Rectal smooth muscle tissue (tissue), 1 donor: ENCODE results near the gene MKLN1.

Source experiments
- H3K27ac ChIP-seq: one replicate; pipeline ENCODE4 v1.7.0; 2013; ENCODE audit warnings: low read depth, low read length, inconsistent platforms
- H3K27me3 ChIP-seq: one replicate; pipeline ENCODE4 v1.7.0; 2013; ENCODE audit warnings: low read length; ENCODE audit not compliant: control insufficient read depth, insufficient read depth
- H3K36me3 ChIP-seq: one replicate; pipeline ENCODE4 v1.7.0; 2013; ENCODE audit warnings: low read length; ENCODE audit not compliant: control insufficient read depth, insufficient read depth
- H3K4me1 ChIP-seq: one replicate; pipeline ENCODE4 v1.7.0; 2013; ENCODE audit warnings: low read length; ENCODE audit not compliant: control insufficient read depth, insufficient read depth
- H3K4me3 ChIP-seq: one replicate; pipeline ENCODE4 v1.7.0; 2013; ENCODE audit warnings: low read length
- H3K9ac ChIP-seq: one replicate; pipeline ENCODE4 v1.7.0; 2013; ENCODE audit warnings: low read length

The MKLN1 gene

GRCh38 chr7:131431289-131431688 is 103.6 kb downstream of the MKLN1 start:
- no peak overlapping the region for H3K9ac ChIP-seq
- H3K4me1 ChIP-seq: no peaks in the 10 kb centered on the region
- no peaks in the 10 kb centered on the region for H3K27me3 ChIP-seq
- peaks cover 4% of the 10 kb centered on the region for H3K36me3 ChIP-seq
- no peak overlapping the region for H3K27ac ChIP-seq
- no peak overlapping the region for H3K4me3 ChIP-seq

GRCh38 chr7:131431756-131432155 is 104.1 kb downstream of the MKLN1 start:
- no peak overlapping the region for H3K27ac ChIP-seq
- no peaks in the 10 kb centered on the region for H3K4me1 ChIP-seq
- H3K27me3 ChIP-seq: no peaks in the 10 kb centered on the region
- no peak overlapping the region for H3K9ac ChIP-seq
- H3K4me3 ChIP-seq: no peak overlapping the region
- H3K36me3 ChIP-seq: peaks cover 4% of the 10 kb centered on the region

- Histone ChIP-seq H3K27ac (no peak overlapping the region), H3K4me1 (no peaks in the 10 kb centered on the region), H3K9ac (no peak overlapping the region), H3K36me3 (peaks cover 7% of the 10 kb centered on the region), H3K4me3 (no peak overlapping the region), H3K27me3 (no peaks in the 10 kb centered on the region)
Measured at GRCh38 chr7:131436384-131436783, 108.7 kb downstream of the MKLN1 start.

- Histone ChIP-seq H3K36me3 (peaks cover 7% of the 10 kb centered on the region), H3K4me3 (no peak overlapping the region), H3K4me1 (no peaks in the 10 kb centered on the region), H3K9ac (no peak overlapping the region), H3K27me3 (no peaks in the 10 kb centered on the region), H3K27ac (no peak overlapping the region)
Measured at GRCh38 chr7:131438969-131439368, 111.3 kb downstream of the MKLN1 start.

GRCh38 chr7:131443496-131443895 is 115.8 kb downstream of the MKLN1 start:
- no peak overlapping the region for H3K27ac ChIP-seq
- H3K4me3 ChIP-seq: no peak overlapping the region
- H3K36me3 ChIP-seq: peaks cover 3% of the 10 kb centered on the region
- H3K9ac ChIP-seq: no peak overlapping the region
- H3K4me1 ChIP-seq: no peaks in the 10 kb centered on the region
- no peaks in the 10 kb centered on the region for H3K27me3 ChIP-seq

- Histone ChIP-seq H3K27ac (no peak overlapping the region), H3K9ac (no peak overlapping the region), H3K4me3 (no peak overlapping the region), H3K27me3 (no peaks in the 10 kb centered on the region), H3K4me1 (no peaks in the 10 kb centered on the region), H3K36me3 (no peaks in the 10 kb centered on the region)
Measured at GRCh38 chr7:131444683-131445082, 117.0 kb downstream of the MKLN1 start.

GRCh38 chr7:131449373-131449902 is 121.8 kb downstream of the MKLN1 start:
- Histone ChIP-seq H3K4me1 (no peaks in the 10 kb centered on the region), H3K27ac (no peak overlapping the region), H3K9ac (no peak overlapping the region), H3K27me3 (no peaks in the 10 kb centered on the region), H3K36me3 (no peaks in the 10 kb centered on the region), H3K4me3 (no peak overlapping the region)

GRCh38 chr7:131454498-131454897 is 126.8 kb downstream of the MKLN1 start:
- no peaks in the 10 kb centered on the region for H3K36me3 ChIP-seq
- no peak overlapping the region for H3K27ac ChIP-seq

GRCh38 chr7:131455001-131455400 is 127.3 kb downstream of the MKLN1 start:
- Histone ChIP-seq H3K27me3 (no peaks in the 10 kb centered on the region), H3K27ac (no peak overlapping the region), H3K9ac (no peak overlapping the region), H3K4me1 (no peaks in the 10 kb centered on the region), H3K4me3 (no peak overlapping the region), H3K36me3 (no peaks in the 10 kb centered on the region)

More at GRCh38 chr7:131454498-131454897, 126.8 kb downstream of the MKLN1 start:
- no peak overlapping the region for H3K9ac ChIP-seq
- no peaks in the 10 kb centered on the region for H3K4me1 ChIP-seq
- H3K4me3 ChIP-seq: no peak overlapping the region
- H3K27me3 ChIP-seq: no peaks in the 10 kb centered on the region

- Histone ChIP-seq H3K27ac (no peak overlapping the region), H3K27me3 (no peaks in the 10 kb centered on the region), H3K4me1 (no peaks in the 10 kb centered on the region), H3K9ac (no peak overlapping the region), H3K36me3 (no peaks in the 10 kb centered on the region), H3K4me3 (no peak overlapping the region)
Measured at GRCh38 chr7:131455546-131455945, 127.9 kb downstream of the MKLN1 start.

GRCh38 chr7:131456338-131456737 is 128.7 kb downstream of the MKLN1 start:
- Histone ChIP-seq H3K4me3 (no peak overlapping the region), H3K4me1 (no peaks in the 10 kb centered on the region), H3K27ac (no peak overlapping the region), H3K27me3 (no peaks in the 10 kb centered on the region), H3K36me3 (no peaks in the 10 kb centered on the region), H3K9ac (no peak overlapping the region)

- Histone ChIP-seq H3K27ac (no peak overlapping the region), H3K9ac (no peak overlapping the region), H3K4me1 (no peaks in the 10 kb centered on the region), H3K27me3 (no peaks in the 10 kb centered on the region), H3K36me3 (no peaks in the 10 kb centered on the region), H3K4me3 (no peak overlapping the region)
Measured at GRCh38 chr7:131459256-131459655, 131.6 kb downstream of the MKLN1 start.

GRCh38 chr7:131462059-131462458 is 134.4 kb downstream of the MKLN1 start:
- H3K9ac ChIP-seq: no peak overlapping the region
- no peaks in the 10 kb centered on the region for H3K4me1 ChIP-seq
- H3K27me3 ChIP-seq: no peaks in the 10 kb centered on the region
- no peak overlapping the region for H3K4me3 ChIP-seq
- H3K36me3 ChIP-seq: no peaks in the 10 kb centered on the region
- H3K27ac ChIP-seq: no peak overlapping the region
